Mesothelial cell of epicardium (in vitro differentiated cells): ENCODE measurements around the gene HSD17B8. TPM values are rescaled to one million over a fixed set of nuclear protein-coding genes. Genes with fewer than 3 reads are reported as not detected.

Source experiments
- DNase-seq, 2 experiments: peaks; one replicate each; pipeline ENCODE4 v3.0.0; 2021; ENCODE audit warnings: low spot score in 2 of 2; ENCODE audit not compliant: unreplicated experiment in 2 of 2
- H3K27ac Mint-ChIP-seq: 2 replicates; pipeline ENCODE4 v1.8.0; 2021; ENCODE audit warnings: mixed read lengths
- H3K27me3 Mint-ChIP-seq: 2 replicates; pipeline ENCODE4 v1.8.0; 2021; ENCODE audit warnings: low read depth, mixed read lengths
- H3K36me3 Mint-ChIP-seq: 2 replicates; pipeline ENCODE4 v1.8.0; 2021; ENCODE audit warnings: mixed read lengths
- H3K4me1 Mint-ChIP-seq: 2 replicates; pipeline ENCODE4 v1.8.0; 2021; ENCODE audit warnings: mixed read lengths
- H3K4me3 Mint-ChIP-seq: 2 replicates; pipeline ENCODE4 v1.8.0; 2021; ENCODE audit warnings: mild to moderate bottlenecking, moderate library complexity, mixed read lengths
- H3K9me3 Mint-ChIP-seq: 2 replicates; pipeline ENCODE4 v1.8.0; 2021; ENCODE audit warnings: mixed read lengths
- total RNA-seq: library from RNA; stranded (reverse); gene quantifications from 3 replicates; pipeline ENCODE4 v1.2.1, GENCODE V29; 2021
- TF ChIP-seq, protein P1 (sequence below): fragments of 200-600 bp; sonication (generic); IDR thresholded peaks from one replicate; pipeline ENCODE4 v1.5.0; 2021; ENCODE audit warnings: antibody characterized with exemption; ENCODE audit not compliant: unreplicated experiment

HSD17B8 gene
- total RNA-seq, 1 donor from 2014 or later, result 15.0 TPM

- H3K4me3 Mint-ChIP-seq, result no peak overlapping the region
- no peaks in the 10 kb centered on the region for H3K9me3 Mint-ChIP-seq
- TF ChIP-seq, protein P1, sequence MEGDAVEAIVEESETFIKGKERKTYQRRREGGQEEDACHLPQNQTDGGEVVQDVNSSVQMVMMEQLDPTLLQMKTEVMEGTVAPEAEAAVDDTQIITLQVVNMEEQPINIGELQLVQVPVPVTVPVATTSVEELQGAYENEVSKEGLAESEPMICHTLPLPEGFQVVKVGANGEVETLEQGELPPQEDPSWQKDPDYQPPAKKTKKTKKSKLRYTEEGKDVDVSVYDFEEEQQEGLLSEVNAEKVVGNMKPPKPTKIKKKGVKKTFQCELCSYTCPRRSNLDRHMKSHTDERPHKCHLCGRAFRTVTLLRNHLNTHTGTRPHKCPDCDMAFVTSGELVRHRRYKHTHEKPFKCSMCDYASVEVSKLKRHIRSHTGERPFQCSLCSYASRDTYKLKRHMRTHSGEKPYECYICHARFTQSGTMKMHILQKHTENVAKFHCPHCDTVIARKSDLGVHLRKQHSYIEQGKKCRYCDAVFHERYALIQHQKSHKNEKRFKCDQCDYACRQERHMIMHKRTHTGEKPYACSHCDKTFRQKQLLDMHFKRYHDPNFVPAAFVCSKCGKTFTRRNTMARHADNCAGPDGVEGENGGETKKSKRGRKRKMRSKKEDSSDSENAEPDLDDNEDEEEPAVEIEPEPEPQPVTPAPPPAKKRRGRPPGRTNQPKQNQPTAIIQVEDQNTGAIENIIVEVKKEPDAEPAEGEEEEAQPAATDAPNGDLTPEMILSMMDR, result no peak
- H3K36me3 Mint-ChIP-seq, result no peaks in the 10 kb centered on the region
- H3K27me3 Mint-ChIP-seq, result no peaks in the 10 kb centered on the region
- no peak for DNase-seq
- no peak overlapping the region for H3K27ac Mint-ChIP-seq
- peaks cover 6% of the 10 kb centered on the region for H3K4me1 Mint-ChIP-seq
These were observed 38.1 kb upstream of the HSD17B8 start for GRCh38 chr6:33166363-33166762.

- Mint-ChIP-seq H3K27ac (no peak overlapping the region), H3K4me3 (no peak overlapping the region), H3K36me3 (no peaks in the 10 kb centered on the region), H3K27me3 (no peaks in the 10 kb centered on the region), H3K4me1 (peaks cover 3% of the 10 kb centered on the region), H3K9me3 (no peaks in the 10 kb centered on the region)
- TF ChIP-seq, protein P1, result no peak
- DNase-seq, result no peak
These were observed 37.6 kb upstream of the HSD17B8 start for GRCh38 chr6:33166811-33167210.

GRCh38 chr6:33167374-33168283, 36.8 kb upstream of the HSD17B8 start:
- DNase-seq, result no peak
- Mint-ChIP-seq H3K4me1 (peaks cover 3% of the 10 kb centered on the region), H3K4me3 (no peak overlapping the region), H3K27ac (no peak overlapping the region), H3K27me3 (no peaks in the 10 kb centered on the region), H3K36me3 (no peaks in the 10 kb centered on the region), H3K9me3 (no peaks in the 10 kb centered on the region)
- TF ChIP-seq, protein P1, result no peak

DNA sequence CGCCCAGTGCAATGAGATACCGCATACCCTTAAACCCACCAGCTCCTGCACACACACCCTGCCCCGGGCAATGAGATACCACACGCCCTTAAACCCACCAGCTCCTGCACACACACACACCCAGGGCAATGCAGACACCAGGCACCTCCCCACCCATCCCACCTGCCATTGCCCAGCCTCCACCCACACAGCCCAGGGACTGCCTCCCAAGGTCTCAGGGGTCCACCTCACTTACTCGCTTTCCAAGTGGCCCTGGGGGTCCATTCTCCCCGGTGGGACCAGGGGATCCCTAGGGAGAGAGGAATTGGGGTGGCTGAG, 36.2 kb upstream of the HSD17B8 start:
- Mint-ChIP-seq H3K36me3 (no peaks in the 10 kb centered on the region), H3K4me1 (peaks cover 4% of the 10 kb centered on the region), H3K4me3 (no peak overlapping the region), H3K27ac (no peak overlapping the region), H3K27me3 (no peaks in the 10 kb centered on the region), H3K9me3 (no peaks in the 10 kb centered on the region)
- TF ChIP-seq, protein P1, result no peak
- no peak for DNase-seq

- Mint-ChIP-seq H3K27me3 (no peaks in the 10 kb centered on the region), H3K9me3 (no peaks in the 10 kb centered on the region), H3K4me1 (peaks cover 4% of the 10 kb centered on the region), H3K4me3 (no peak overlapping the region), H3K36me3 (no peaks in the 10 kb centered on the region), H3K27ac (no peak overlapping the region)
- DNase-seq, result no peak
- TF ChIP-seq, protein P1, result no peak
These were observed 35.8 kb upstream of the HSD17B8 start for GRCh38 chr6:33168639-33169038.
